Trophoblast cell (in vitro differentiated cells and primary cell): ENCODE data around the gene DCTN4.
"Not testable (repeated sequence)": the region's sequence is repeated elsewhere in the genome, so short reads cannot be mapped to it uniquely, and the experiment has no call there.

Experiments
- DNase-seq, 2 donors: peaks; one replicate each; pipeline ENCODE4 v3.0.0-alpha.2; 2016
- H2AFZ ChIP-seq: 2 replicates; pipeline ENCODE4 v1.6.1; 2013; ENCODE audit warnings: low read length, moderate library complexity, mild to moderate bottlenecking; ENCODE audit not compliant: insufficient read depth, poor library complexity
- H2AK5ac ChIP-seq: 2 replicates; pipeline ENCODE4 v1.6.1; 2013; ENCODE audit warnings: mild to moderate bottlenecking, low read length
- H2BK120ac ChIP-seq: 2 replicates; pipeline ENCODE4 v1.6.1; 2013; ENCODE audit warnings: low read length, mild to moderate bottlenecking, moderate library complexity; ENCODE audit not compliant: insufficient read depth, poor library complexity
- H2BK12ac ChIP-seq: 2 replicates; pipeline ENCODE4 v1.6.1; 2013; ENCODE audit warnings: mild to moderate bottlenecking, low read length, moderate library complexity
- H2BK5ac ChIP-seq: 2 replicates; pipeline ENCODE4 v1.6.1; 2013; ENCODE audit warnings: low read length, low read depth, moderate library complexity, mild to moderate bottlenecking; ENCODE audit not compliant: poor library complexity
- H3K14ac ChIP-seq: 2 replicates; pipeline ENCODE4 v1.6.1; 2013; ENCODE audit warnings: mild to moderate bottlenecking, low read length
- H3K18ac ChIP-seq: 2 replicates; pipeline ENCODE4 v1.6.1; 2013; ENCODE audit warnings: mild to moderate bottlenecking, low read length
- H3K23ac ChIP-seq: 2 replicates; pipeline ENCODE4 v1.6.1; 2013; ENCODE audit warnings: low read length
- H3K27ac ChIP-seq: 2 replicates; pipeline ENCODE4 v1.5.1; 2013; ENCODE audit warnings: low read depth, mild to moderate bottlenecking, inconsistent platforms, low read length, moderate library complexity
- H3K27me3 ChIP-seq: 2 replicates; pipeline ENCODE4 v1.6.1; 2013; ENCODE audit warnings: inconsistent platforms, mild to moderate bottlenecking, low read length, moderate library complexity; ENCODE audit not compliant: insufficient read depth
- H3K36me3 ChIP-seq, 2 experiments: 1 replicate in 1 of 2; 2 replicates in 1 of 2; pipeline ENCODE4 v1.6.1; 2013; ENCODE audit warnings: low read length in 2 of 2, mild to moderate bottlenecking in 2 of 2, moderate library complexity in 1 of 2; ENCODE audit not compliant: insufficient read depth in 2 of 2, control insufficient read depth in 1 of 2
- H3K4ac ChIP-seq: 2 replicates; pipeline ENCODE4 v1.6.1; 2013; ENCODE audit warnings: low read depth, mild to moderate bottlenecking, low read length, moderate library complexity
- H3K4me1 ChIP-seq, 2 experiments: 1 replicate in 1 of 2; 2 replicates in 1 of 2; pipeline ENCODE4 v1.6.1; 2013; ENCODE audit warnings: low read length in 2 of 2, mild to moderate bottlenecking in 2 of 2, moderate library complexity in 1 of 2; ENCODE audit not compliant: insufficient read depth in 2 of 2, control insufficient read depth in 1 of 2
- H3K4me2 ChIP-seq: 2 replicates; pipeline ENCODE4 v1.6.1; 2013; ENCODE audit warnings: inconsistent platforms, mild to moderate bottlenecking, low read length, moderate library complexity
- H3K4me3 ChIP-seq: 2 replicates; pipeline ENCODE4 v1.5.1; 2013; ENCODE audit warnings: mild to moderate bottlenecking, low read depth, low read length, inconsistent platforms
- H3K79me1 ChIP-seq: one replicate; pipeline ENCODE4 v1.6.1; 2013; ENCODE audit warnings: low read length
- H3K79me2 ChIP-seq: 2 replicates; pipeline ENCODE4 v1.6.1; 2013; ENCODE audit warnings: low read length, mild to moderate bottlenecking; ENCODE audit not compliant: control insufficient read depth, insufficient read depth, poor library complexity
- H3K9ac ChIP-seq: 2 replicates; pipeline ENCODE4 v1.6.1; 2013; ENCODE audit warnings: mild to moderate bottlenecking, low read length
- H3K9me3 ChIP-seq: 2 replicates; pipeline ENCODE4 v1.6.1; 2013; ENCODE audit warnings: low read depth, mild to moderate bottlenecking, control low read depth, inconsistent platforms, low read length; ENCODE audit not compliant: insufficient read depth
- H4K12ac ChIP-seq: 2 replicates; pipeline ENCODE4 v1.6.1; 2013; ENCODE audit warnings: low read depth, mild to moderate bottlenecking, low read length, moderate library complexity
- H4K8ac ChIP-seq: 2 replicates; pipeline ENCODE4 v1.6.1; 2013; ENCODE audit warnings: low read depth, mild to moderate bottlenecking, low read length, moderate library complexity
- H4K91ac ChIP-seq: one replicate; pipeline ENCODE4 v1.6.1; 2013; ENCODE audit warnings: low read depth, mild to moderate bottlenecking, low read length, moderate library complexity
- WGBS: extraction: QIAGEN DNeasy Blood & Tissue Kit; methylation state at CpG from one replicate; pipeline ENCODE4 v1.1.7; 2013; ENCODE audit warnings: missing lambda C conversion rate; ENCODE audit not compliant: insufficient read length, insufficient coverage; ENCODE audit errors: extremely low coverage; 5-methylcytosine and 5-hydroxymethylcytosine counted together

Gene DCTN4

GRCh38 chr5:150750469-150750868 is 8.3 kb downstream of the DCTN4 start:
- no peaks in the 10 kb centered on the region for H3K27me3 ChIP-seq
- H4K8ac ChIP-seq: no peak overlapping the region
- H3K14ac ChIP-seq: no peak overlapping the region
- H2BK5ac ChIP-seq: no peak overlapping the region
- no peak overlapping the region for H2BK12ac ChIP-seq
- no peak overlapping the region for H2AFZ ChIP-seq
- no peaks in the 10 kb centered on the region for H3K79me1 ChIP-seq
- no peak overlapping the region for H3K23ac ChIP-seq
- H4K12ac ChIP-seq: no peak overlapping the region
- H3K9ac ChIP-seq: no peak overlapping the region
- H3K36me3 ChIP-seq: peaks cover 10 to 12% of the 10 kb centered on the region in 2 experiments
- H2AK5ac ChIP-seq: no peak overlapping the region
- H3K4ac ChIP-seq: no peak overlapping the region
- no peak overlapping the region for H3K4me2 ChIP-seq
- no peak for DNase-seq
- no peak overlapping the region for H3K27ac ChIP-seq
- no peak overlapping the region for H2BK120ac ChIP-seq
- H3K18ac ChIP-seq: no peak overlapping the region
- no peaks in the 10 kb centered on the region for H3K79me2 ChIP-seq
- no peak overlapping the region for H3K4me3 ChIP-seq
- H4K91ac ChIP-seq: no peak overlapping the region
- no CpG with 5 or more reads among the region's 2 CpGs for WGBS
- H3K4me1 ChIP-seq: no peaks in the 10 kb centered on the region
- H3K9me3 ChIP-seq: no peaks in the 10 kb centered on the region

- not testable (repeated sequence) for H3K4me1 ChIP-seq, H4K8ac ChIP-seq, H3K14ac ChIP-seq, H2BK12ac ChIP-seq, H3K79me2 ChIP-seq, H3K79me1 ChIP-seq, H3K4me2 ChIP-seq, H3K4me3 ChIP-seq, H3K18ac ChIP-seq, H2BK120ac ChIP-seq, H3K4ac ChIP-seq, H3K23ac ChIP-seq, DNase-seq, H3K27ac ChIP-seq, H2BK5ac ChIP-seq, H4K12ac ChIP-seq, H3K36me3 ChIP-seq, H2AK5ac ChIP-seq, H4K91ac ChIP-seq, H2AFZ ChIP-seq, H3K9ac ChIP-seq, H3K27me3 ChIP-seq, H3K9me3 ChIP-seq
- WGBS: no CpG with 5 or more reads among the region's 9 CpGs
Measured at GRCh38 chr5:150743142-150743488, 15.7 kb downstream of the DCTN4 start.

- H3K4me3 ChIP-seq, H4K91ac ChIP-seq, H4K8ac ChIP-seq, H2BK5ac ChIP-seq, DNase-seq, H2AFZ ChIP-seq, H3K23ac ChIP-seq, H3K4me2 ChIP-seq, H3K9ac ChIP-seq, H3K27ac ChIP-seq, H3K18ac ChIP-seq, H2BK12ac ChIP-seq, H3K4ac ChIP-seq, H3K36me3 ChIP-seq, H3K9me3 ChIP-seq, H3K14ac ChIP-seq, H4K12ac ChIP-seq, H3K79me1 ChIP-seq, H3K79me2 ChIP-seq, H3K27me3 ChIP-seq, H3K4me1 ChIP-seq, H2AK5ac ChIP-seq, H2BK120ac ChIP-seq: not testable (repeated sequence)
- WGBS: no CpG with 5 or more reads among the region's 18 CpGs
Measured at GRCh38 chr5:150742455-150743141, 16.2 kb downstream of the DCTN4 start.

- no peak overlapping the region for H3K4ac ChIP-seq
- H3K27ac ChIP-seq: no peak overlapping the region
- H4K12ac ChIP-seq: no peak overlapping the region
- no peak overlapping the region for H4K8ac ChIP-seq
- no peak overlapping the region for H3K14ac ChIP-seq
- no peak overlapping the region for H3K23ac ChIP-seq
- H2BK5ac ChIP-seq: no peak overlapping the region
- H2BK120ac ChIP-seq: no peak overlapping the region
- H2AFZ ChIP-seq: no peak overlapping the region
- H3K4me3 ChIP-seq: no peak overlapping the region
- DNase-seq: no peak
- H3K4me2 ChIP-seq: no peak overlapping the region
- no peak overlapping the region for H2AK5ac ChIP-seq
- H4K91ac ChIP-seq: no peak overlapping the region
- no peak overlapping the region for H3K9ac ChIP-seq
- no peaks in the 10 kb centered on the region for H3K79me2 ChIP-seq
- H3K4me1 ChIP-seq: no peaks in the 10 kb centered on the region
- H3K18ac ChIP-seq: no peak overlapping the region
- peaks cover 2 to 4% of the 10 kb centered on the region in 2 experiments for H3K36me3 ChIP-seq
- H2BK12ac ChIP-seq: no peak overlapping the region
- H3K79me1 ChIP-seq: no peaks in the 10 kb centered on the region
- no peaks in the 10 kb centered on the region for H3K9me3 ChIP-seq
- H3K27me3 ChIP-seq: no peaks in the 10 kb centered on the region
Measured at GRCh38 chr5:150740992-150741391, 17.8 kb downstream of the DCTN4 start.
